Astrocyte (in vitro differentiated cells and primary cell): ENCODE data around the gene CRYBA2. TPM values are rescaled to one million over a fixed set of nuclear protein-coding genes. Genes with fewer than 3 reads are reported as not detected.

Experiments used
- DNase-seq: peaks from one replicate; pipeline ENCODE4 v3.0.0-alpha.2; 2010; ENCODE audit warnings: low read depth
- FAIRE-seq: peaks from 2 replicates; lab custom pipeline; 2011; peaks lifted over from hg19 to GRCh38; lab: Jason Lieb, UNC
- H2AFZ ChIP-seq: 2 replicates; pipeline ENCODE4 v1.6.0; 2012; ENCODE audit warnings: low read depth, low read length, inconsistent platforms
- H3K27ac ChIP-seq: 2 replicates; pipeline ENCODE4 v1.5.1; 2011; ENCODE audit warnings: low read depth, low read length, inconsistent platforms
- H3K27me3 ChIP-seq: 2 replicates; pipeline ENCODE4 v1.6.0; 2011; ENCODE audit warnings: low read length, inconsistent platforms; ENCODE audit not compliant: insufficient read depth
- H3K36me3 ChIP-seq: 2 replicates; pipeline ENCODE4 v1.5.1; 2011; ENCODE audit warnings: low read length, inconsistent platforms; ENCODE audit not compliant: insufficient read depth
- H3K4me1 ChIP-seq: 2 replicates; pipeline ENCODE4 v1.5.1; 2011; ENCODE audit warnings: low read length, inconsistent platforms; ENCODE audit not compliant: insufficient read depth
- H3K4me2 ChIP-seq: 2 replicates; pipeline ENCODE4 v1.6.0; 2012; ENCODE audit warnings: low read length, inconsistent platforms
- H3K4me3 ChIP-seq: 2 replicates; pipeline ENCODE4 v1.5.1; 2011; ENCODE audit warnings: low read depth, mild to moderate bottlenecking, low read length, inconsistent platforms; ENCODE audit not compliant: insufficient read depth
- H3K79me2 ChIP-seq: 2 replicates; pipeline ENCODE4 v1.6.0; 2012; ENCODE audit warnings: mild to moderate bottlenecking, low read length, inconsistent platforms; ENCODE audit not compliant: insufficient read depth
- H3K9ac ChIP-seq: 2 replicates; pipeline ENCODE4 v1.6.0; 2012; ENCODE audit warnings: mild to moderate bottlenecking, low read length, inconsistent platforms
- H3K9me3 ChIP-seq: 2 replicates; pipeline ENCODE4 v1.5.1; 2012; ENCODE audit warnings: low read depth, mild to moderate bottlenecking, low read length, inconsistent platforms; ENCODE audit not compliant: insufficient read depth
- H4K20me1 ChIP-seq: 2 replicates; pipeline ENCODE4 v1.6.0; 2012; ENCODE audit warnings: low read length, inconsistent platforms; ENCODE audit not compliant: insufficient read depth
- H3K27ac Mint-ChIP-seq: one replicate; pipeline ENCODE4 v1.8.0; 2021; ENCODE audit warnings: mild to moderate bottlenecking, mixed read lengths; ENCODE audit not compliant: unreplicated experiment
- H3K27me3 Mint-ChIP-seq: one replicate; pipeline ENCODE4 v1.8.0; 2021; ENCODE audit warnings: low read depth, mixed read lengths; ENCODE audit not compliant: unreplicated experiment
- H3K36me3 Mint-ChIP-seq: one replicate; pipeline ENCODE4 v1.8.0; 2021; ENCODE audit warnings: low read depth, mixed read lengths; ENCODE audit not compliant: unreplicated experiment
- H3K4me1 Mint-ChIP-seq: one replicate; pipeline ENCODE4 v1.8.0; 2021; ENCODE audit warnings: low read depth, mixed read lengths; ENCODE audit not compliant: unreplicated experiment
- H3K4me3 Mint-ChIP-seq: one replicate; pipeline ENCODE4 v1.8.0; 2021; ENCODE audit warnings: mild to moderate bottlenecking, moderate library complexity, mixed read lengths; ENCODE audit not compliant: unreplicated experiment
- H3K9me3 Mint-ChIP-seq: one replicate; pipeline ENCODE4 v1.8.0; 2021; ENCODE audit warnings: mild to moderate bottlenecking, mixed read lengths; ENCODE audit not compliant: unreplicated experiment
- EZH2 ChIP-seq: IDR thresholded peaks from 2 replicates; pipeline ENCODE4 v1.6.1; 2012; ENCODE audit warnings: mild to moderate bottlenecking, low read length, inconsistent platforms; ENCODE audit not compliant: insufficient read depth
- total RNA-seq: library from RNA; stranded (reverse); gene quantifications from 2 replicates; pipeline ENCODE4 v1.2.1, GENCODE V29; 2021
- TF ChIP-seq, protein P1 (sequence below): IDR thresholded peaks from 2 replicates; pipeline ENCODE4 v1.5.1; 2011; ENCODE audit warnings: low read depth, mild to moderate bottlenecking, inconsistent platforms, low read length, moderate library complexity; ENCODE audit not compliant: insufficient read depth

The CRYBA2 gene
- total RNA-seq, 1 donor from 2014 or later, result not detected

DNA sequence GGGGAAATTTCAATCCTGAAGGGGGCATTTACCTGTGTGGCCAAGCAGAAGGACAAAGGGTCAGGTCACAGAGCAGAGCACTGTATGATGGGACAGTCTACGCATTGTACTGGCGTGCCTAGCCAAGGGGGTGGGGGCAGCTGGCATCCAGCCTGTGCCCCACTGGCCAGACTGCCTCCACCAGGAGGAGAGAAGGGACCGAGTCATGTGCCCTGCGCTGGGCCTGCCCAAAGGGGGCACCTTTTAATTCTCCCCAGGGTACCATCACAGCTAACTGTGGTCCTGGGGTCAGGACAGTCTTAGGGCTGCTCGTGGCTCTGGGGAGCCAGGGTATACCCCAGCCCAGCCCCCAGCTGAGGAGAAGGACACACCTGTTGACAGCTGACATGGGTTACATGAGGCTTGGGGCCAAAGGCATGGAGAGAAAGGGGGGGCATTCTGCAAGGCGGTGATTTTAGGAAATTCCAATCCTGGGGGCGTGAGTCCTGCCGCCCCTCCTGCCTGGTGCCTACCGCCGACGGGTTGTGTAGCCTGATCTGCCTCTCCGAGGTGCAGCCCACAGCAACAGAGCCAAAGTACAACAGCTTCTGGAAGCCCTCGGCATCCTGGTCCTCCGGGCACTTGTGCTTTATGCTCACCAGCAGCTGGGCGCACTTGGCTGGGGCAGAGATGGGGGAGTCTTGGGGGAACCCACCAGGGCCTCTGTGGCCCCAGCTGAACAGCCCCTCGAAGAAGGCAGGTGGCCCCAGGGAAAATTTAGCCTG is 37.1 kb upstream of the CRYBA2 start:
- Histone ChIP-seq H2AFZ (no peak overlapping the region), H3K4me2 (no peak overlapping the region), H3K79me2 (no peaks in the 10 kb centered on the region), H4K20me1 (no peaks in the 10 kb centered on the region), H3K27me3 (peaks cover 20% of the 10 kb centered on the region), H3K4me1 (no peaks in the 10 kb centered on the region), H3K9ac (no peak overlapping the region), H3K9me3 (no peaks in the 10 kb centered on the region), H3K27ac (no peak overlapping the region), H3K4me3 (no peak overlapping the region), H3K36me3 (no peaks in the 10 kb centered on the region)
- FAIRE-seq (no peak), DNase-seq (no peak)
- Mint-ChIP-seq H3K4me3 (no peak overlapping the region), H3K9me3 (no peaks in the 10 kb centered on the region), H3K4me1 (no peaks in the 10 kb centered on the region), H3K27ac (no peak overlapping the region), H3K27me3 (peaks cover 71% of the 10 kb centered on the region), H3K36me3 (no peaks in the 10 kb centered on the region)
- TF ChIP-seq EZH2, result no peak
- TF ChIP-seq, protein P1, sequence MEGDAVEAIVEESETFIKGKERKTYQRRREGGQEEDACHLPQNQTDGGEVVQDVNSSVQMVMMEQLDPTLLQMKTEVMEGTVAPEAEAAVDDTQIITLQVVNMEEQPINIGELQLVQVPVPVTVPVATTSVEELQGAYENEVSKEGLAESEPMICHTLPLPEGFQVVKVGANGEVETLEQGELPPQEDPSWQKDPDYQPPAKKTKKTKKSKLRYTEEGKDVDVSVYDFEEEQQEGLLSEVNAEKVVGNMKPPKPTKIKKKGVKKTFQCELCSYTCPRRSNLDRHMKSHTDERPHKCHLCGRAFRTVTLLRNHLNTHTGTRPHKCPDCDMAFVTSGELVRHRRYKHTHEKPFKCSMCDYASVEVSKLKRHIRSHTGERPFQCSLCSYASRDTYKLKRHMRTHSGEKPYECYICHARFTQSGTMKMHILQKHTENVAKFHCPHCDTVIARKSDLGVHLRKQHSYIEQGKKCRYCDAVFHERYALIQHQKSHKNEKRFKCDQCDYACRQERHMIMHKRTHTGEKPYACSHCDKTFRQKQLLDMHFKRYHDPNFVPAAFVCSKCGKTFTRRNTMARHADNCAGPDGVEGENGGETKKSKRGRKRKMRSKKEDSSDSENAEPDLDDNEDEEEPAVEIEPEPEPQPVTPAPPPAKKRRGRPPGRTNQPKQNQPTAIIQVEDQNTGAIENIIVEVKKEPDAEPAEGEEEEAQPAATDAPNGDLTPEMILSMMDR, result no peak

DNA sequence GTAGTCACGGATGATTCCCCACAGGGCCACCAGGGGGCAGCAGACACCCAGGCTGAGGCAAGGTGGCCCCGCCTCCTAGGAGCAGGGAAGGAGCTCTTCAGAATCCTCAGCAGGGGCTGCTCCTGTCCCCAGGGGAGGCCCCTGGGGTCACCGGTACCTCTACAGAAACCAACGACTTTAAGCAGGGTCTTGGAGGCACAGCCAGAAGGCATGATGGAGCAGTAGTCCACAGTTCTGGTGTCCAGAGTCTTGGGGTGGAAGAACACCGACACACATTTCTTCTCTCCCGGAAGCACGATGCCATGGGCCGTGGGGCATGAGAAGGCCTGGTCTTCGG is 36.6 kb upstream of the CRYBA2 start:
- H3K4me2 ChIP-seq, result no peak overlapping the region
- no peak overlapping the region for H3K27ac Mint-ChIP-seq
- H3K27ac ChIP-seq, result no peak overlapping the region
- H3K4me1 Mint-ChIP-seq, result no peaks in the 10 kb centered on the region
- H3K9ac ChIP-seq, result no peak overlapping the region
- no peak overlapping the region for H2AFZ ChIP-seq
- H3K27me3 Mint-ChIP-seq, result peaks cover 71% of the 10 kb centered on the region
- DNase-seq (peak; percentile 17), FAIRE-seq (peak; percentile 71)
- H3K4me3 Mint-ChIP-seq, result no peak overlapping the region
- H3K27me3 ChIP-seq, result peaks cover 19% of the 10 kb centered on the region
- no peaks in the 10 kb centered on the region for H3K9me3 Mint-ChIP-seq
- no peak overlapping the region for H3K4me3 ChIP-seq
- TF ChIP-seq, protein P1, result peak; percentile 74
- TF ChIP-seq EZH2, result no peak
- no peaks in the 10 kb centered on the region for H3K4me1 ChIP-seq
- no peaks in the 10 kb centered on the region for H3K36me3 Mint-ChIP-seq
- no peaks in the 10 kb centered on the region for H4K20me1 ChIP-seq
- no peaks in the 10 kb centered on the region for H3K36me3 ChIP-seq
- no peaks in the 10 kb centered on the region for H3K9me3 ChIP-seq
- H3K79me2 ChIP-seq, result no peaks in the 10 kb centered on the region
